GM19468 (cell line): Measurements from ENCODE around the gene TARS2.

Experiments
- ATAC-seq: cut with Tn5 transposase; IDR thresholded peaks from one replicate; pipeline ENCODE4 v1.9.1; 2021; ENCODE audit warnings: mild to moderate bottlenecking, moderate library complexity, moderate number of reproducible peaks; ENCODE audit not compliant: unreplicated experiment; ENCODE audit errors: extremely low read depth

The TARS2 gene

GRCh38 chr1:150507912-150508864, 21.0 kb downstream of the TARS2 start, which contains the start of gene ECM1:
Gene ECM1, plus strand, starts transcription at chr1:150508109. Its CDS starts 101 bp downstream, at chr1:150508210.
- no peak for ATAC-seq

DNA sequence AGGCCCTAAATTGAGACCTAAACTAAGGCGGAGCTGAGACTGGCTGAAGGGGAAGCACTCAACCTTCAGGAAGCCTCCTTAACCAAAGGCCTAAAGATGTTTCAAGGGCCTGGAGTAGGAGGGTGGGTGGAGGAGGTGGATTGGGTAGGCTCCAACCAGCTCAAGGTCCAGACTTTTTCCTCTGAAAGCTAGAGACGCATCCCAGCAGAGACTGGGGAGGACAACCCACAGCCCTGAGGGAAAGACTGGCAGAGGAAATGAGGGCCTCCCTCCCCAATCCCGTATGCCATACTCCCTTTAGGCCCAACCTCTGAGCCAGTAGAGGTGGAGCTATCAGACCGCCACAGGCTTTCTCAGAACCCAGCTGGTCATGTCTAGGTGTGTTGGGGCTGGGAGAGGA, 21.8 kb downstream of the TARS2 start:
- ATAC-seq, result no peak

DNA sequence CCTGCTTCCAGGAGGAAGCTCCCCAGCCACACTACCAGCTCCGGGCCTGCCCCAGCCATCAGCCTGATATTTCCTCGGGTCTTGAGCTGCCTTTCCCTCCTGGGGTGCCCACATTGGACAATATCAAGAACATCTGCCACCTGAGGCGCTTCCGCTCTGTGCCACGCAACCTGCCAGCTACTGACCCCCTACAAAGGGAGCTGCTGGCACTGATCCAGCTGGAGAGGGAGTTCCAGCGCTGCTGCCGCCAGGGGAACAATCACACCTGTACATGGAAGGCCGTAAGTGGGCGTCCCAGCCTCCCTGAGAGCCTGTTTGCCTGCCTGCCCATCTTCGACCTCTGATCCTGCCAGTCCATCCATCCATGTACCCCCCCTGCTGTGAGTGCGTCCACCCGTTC, 24.3 kb downstream of the TARS2 start:
- no peak for ATAC-seq

- no peak for ATAC-seq
Measured at GRCh38 chr1:150511985-150512660, 24.9 kb downstream of the TARS2 start.

GRCh38 chr1:150512846-150513245, 25.6 kb downstream of the TARS2 start:
- ATAC-seq, result no peak

DNA sequence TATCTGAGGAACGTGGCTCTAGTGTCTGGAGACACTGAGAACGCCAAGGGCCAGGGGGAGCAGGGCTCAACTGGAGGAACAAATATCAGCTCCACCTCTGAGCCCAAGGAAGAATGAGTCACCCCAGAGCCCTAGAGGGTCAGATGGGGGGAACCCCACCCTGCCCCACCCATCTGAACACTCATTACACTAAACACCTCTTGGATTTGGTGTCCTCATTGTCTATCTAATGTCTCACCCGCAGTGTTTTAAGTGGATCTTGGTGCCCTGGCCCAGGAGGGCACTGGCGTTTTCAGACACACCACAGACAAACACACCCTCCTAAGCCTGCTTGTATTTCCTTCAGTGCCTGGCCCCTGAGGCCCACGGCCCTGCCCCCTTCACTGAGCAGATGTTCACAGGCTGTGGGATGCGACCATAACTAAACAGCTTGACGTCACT, 26.2 kb downstream of the TARS2 start:
- ATAC-seq, result no peak

- no peak for ATAC-seq
Measured at GRCh38 chr1:150514260-150514659, 27.0 kb downstream of the TARS2 start.

DNA sequence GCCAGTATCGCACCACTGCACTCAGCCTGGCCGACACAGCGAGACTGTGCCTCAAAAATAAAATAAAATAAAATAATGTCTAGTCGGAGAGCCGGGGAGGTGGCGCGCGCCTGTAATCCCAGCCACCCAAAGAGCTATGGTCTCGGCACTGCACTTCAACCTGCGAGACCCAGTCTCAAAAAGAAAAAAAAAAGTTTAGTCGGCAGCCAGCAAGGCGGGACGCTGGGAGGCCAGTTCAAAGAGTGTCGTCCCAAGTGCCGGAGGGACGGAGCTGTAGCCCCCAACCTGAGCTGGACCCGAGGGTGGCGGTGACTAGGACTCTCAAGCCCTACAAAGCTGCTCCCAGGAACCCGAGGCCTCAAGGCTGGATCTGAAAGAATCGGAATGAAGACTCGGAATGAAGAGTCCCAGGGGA, 27.7 kb downstream of the TARS2 start:
- ATAC-seq, result no peak

DNA sequence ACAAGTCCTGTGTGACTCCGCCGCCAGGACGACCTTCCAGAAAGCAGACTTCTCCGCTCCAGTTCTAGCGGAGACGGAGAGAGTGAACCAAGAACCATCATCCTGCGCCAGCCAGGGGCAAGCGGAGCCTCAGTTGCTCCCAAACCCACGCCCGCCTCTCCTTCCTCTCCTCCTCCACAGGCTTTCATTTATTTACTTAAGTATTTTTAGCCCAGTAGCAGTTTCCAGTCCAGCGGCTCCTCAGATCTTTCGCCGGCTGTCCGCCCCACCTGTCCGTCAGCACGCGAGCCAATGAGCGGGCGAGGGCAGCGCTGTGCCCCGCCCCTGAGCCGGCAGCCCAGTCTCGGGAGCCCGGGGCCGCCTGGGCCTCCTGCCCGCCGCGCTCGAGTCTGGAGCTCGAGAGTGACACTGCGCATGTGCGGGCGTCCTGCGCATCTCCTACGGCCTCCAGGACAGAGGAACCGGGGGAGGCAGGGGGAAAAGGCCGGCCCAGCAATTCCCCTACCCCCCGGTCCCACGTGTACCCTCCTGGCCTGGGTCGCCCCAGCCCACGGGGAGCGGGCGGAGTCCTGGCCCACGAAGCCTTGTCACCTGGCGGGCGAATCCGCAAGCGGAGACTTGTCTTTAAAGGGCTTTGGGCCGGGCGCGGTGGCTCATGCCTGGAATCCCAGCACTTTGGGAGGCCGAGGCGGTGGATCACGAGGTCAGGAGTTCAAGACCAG, 28.3 kb downstream of the TARS2 start, which contains the start of gene FALEC:
Gene FALEC (plus strand): TSS at position 425 of the 722 bp plus-strand sequence.
- peak; percentile 92 for ATAC-seq

- ATAC-seq, result no peak
Measured at GRCh38 chr1:150516050-150516591, 28.9 kb downstream of the TARS2 start.

GRCh38 chr1:150516616-150517015, 29.4 kb downstream of the TARS2 start:
- no peak for ATAC-seq

DNA sequence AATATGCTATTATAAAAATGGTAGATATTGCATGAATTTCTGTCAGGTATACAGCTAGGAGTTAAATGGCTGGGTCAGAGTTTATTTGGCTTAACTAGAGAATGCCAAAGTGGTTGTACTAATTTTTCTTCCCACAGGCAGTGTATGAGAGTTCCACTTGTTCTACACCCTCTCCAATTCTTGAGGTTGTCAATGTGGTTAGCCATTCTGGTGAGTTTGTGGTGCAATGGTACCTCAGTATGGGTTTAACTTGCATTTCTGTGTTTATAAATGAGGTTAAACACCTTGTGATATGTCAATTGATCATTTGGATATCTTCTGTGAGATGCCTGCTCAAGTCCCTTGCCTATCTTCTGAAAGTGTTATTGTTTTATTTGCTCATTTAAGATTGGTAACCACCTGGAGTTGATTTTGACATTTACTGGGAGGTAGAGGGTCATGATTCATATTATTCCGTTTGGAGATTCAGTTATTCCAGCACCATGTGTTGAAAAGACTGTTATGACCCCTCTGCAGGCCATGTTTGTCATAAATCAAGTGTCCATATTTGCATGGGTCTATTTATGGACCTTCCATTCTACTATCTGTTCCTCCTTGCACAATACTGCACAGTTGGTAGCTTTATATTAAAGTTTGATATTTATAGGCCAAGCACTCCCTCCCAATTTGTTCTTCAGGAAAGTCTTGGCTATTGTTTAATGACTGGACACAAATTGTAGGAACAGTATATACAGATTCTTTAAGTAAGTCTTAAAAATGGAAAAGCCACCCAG, 34.2 kb downstream of the TARS2 start:
- no peak for ATAC-seq

DNA sequence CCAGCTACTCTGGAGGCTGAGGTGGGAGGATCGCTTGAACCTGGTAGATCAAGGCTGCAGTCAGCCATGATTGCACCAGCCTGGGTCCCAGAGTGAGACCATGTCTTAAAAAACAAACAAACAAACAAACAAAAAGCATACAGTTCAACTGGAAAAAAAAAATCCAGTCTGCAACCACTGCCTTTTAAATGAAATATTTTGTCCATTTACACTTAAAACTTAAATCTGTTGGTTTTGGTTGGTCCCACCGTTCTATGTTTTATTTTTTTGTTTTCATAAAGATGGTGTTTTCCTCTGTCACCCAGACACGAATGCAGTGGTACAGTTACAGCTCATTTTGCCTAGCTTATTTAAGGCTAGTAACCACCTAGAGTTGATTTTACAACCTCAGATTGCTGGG, 38.1 kb downstream of the TARS2 start:
- no peak for ATAC-seq

GRCh38 chr1:150528196-150528595, 41.0 kb downstream of the TARS2 start:
- no peak for ATAC-seq

- ATAC-seq, result no peak
Measured at GRCh38 chr1:150529017-150529416, 41.8 kb downstream of the TARS2 start.

- ATAC-seq, result no peak
Measured at GRCh38 chr1:150530491-150531159, 43.4 kb downstream of the TARS2 start.

- no peak for ATAC-seq
Measured at GRCh38 chr1:150532860-150533259, 45.6 kb downstream of the TARS2 start.

- ATAC-seq, result no peak
Measured at GRCh38 chr1:150534002-150534401, 46.8 kb downstream of the TARS2 start.
